PC-9 (cell line): ENCODE results near the gene HMX3.

Source experiments
- CTCF ChIP-seq: fragments of 200-600 bp; sonication (generic); conservative IDR thresholded peaks from 2 replicates; pipeline ENCODE4 v1.6.1; 2017; ENCODE audit warnings: mixed run types, antibody characterized with exemption, mild to moderate bottlenecking, moderate library complexity
- EZH2 ChIP-seq: fragments of 200-600 bp; sonication (generic); IDR thresholded peaks from 2 replicates; pipeline ENCODE4 v1.8.0; 2017; ENCODE audit warnings: antibody characterized with exemption, low read depth

DNA sequence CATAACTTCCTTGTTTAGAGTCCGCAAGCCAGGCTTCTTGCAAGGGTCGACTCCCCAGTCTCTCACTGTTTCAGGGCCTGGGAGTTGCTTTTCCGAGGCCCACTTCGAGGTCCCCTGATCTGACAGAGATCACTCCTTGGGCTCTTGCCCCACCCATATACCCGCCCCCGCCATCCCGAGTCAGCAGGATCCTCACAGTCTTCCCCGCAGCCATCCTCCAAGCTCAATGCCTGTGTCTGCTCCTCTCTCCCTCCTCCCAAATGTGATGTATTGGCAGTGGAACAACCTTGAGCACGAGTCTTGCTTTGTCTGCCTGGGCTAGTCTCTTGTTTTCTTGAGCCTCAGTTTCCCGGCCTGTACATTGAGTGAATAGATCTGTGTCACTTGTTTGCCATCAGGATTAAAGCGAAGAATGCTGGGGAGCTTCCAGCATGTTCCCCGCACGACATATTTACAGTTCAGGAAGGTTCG is 9.8 kb downstream of the HMX3 start:
- no peak for TF ChIP-seq EZH2
- no peak for TF ChIP-seq CTCF
